Activated naive CD8-positive, alpha-beta T cell treated with anti-CD3 and anti-CD28 coated beads, Interleukin-2, amount 10 ng/mL, durations not matched to agents 7 days and 5 days (primary cell): ENCODE data around the gene RAB14. TPM values are rescaled to one million over a fixed set of nuclear protein-coding genes. Genes with fewer than 3 reads are reported as not detected.

ENCODE experiments used
- ATAC-seq: fragments of 150-1000 bp; cut with Tn5 transposase; one replicate; pipeline ENCODE4 v1.10.0; 2021; ENCODE audit warnings: low read depth, moderate library complexity
- POLR2A ChIA-PET: fragments of 350-600 bp; sonication (Branson Sonifier 250); formaldehyde crosslinking; loops from one replicate; lab custom pipeline; 2021; ENCODE audit warnings: antibody characterized with exemption; lab: Charles Lee
- DNase-seq: peaks from one replicate; pipeline ENCODE4 v3.0.0; 2021
- H3K27ac Mint-ChIP-seq: one replicate; pipeline ENCODE4 v1.8.0; 2022; ENCODE audit warnings: mild to moderate bottlenecking, mixed read lengths
- H3K27me3 Mint-ChIP-seq: one replicate; pipeline ENCODE4 v1.8.0; 2022; ENCODE audit warnings: mild to moderate bottlenecking, moderate library complexity, mixed read lengths
- H3K36me3 Mint-ChIP-seq: one replicate; pipeline ENCODE4 v1.8.0; 2021; ENCODE audit warnings: mild to moderate bottlenecking, mixed read lengths
- H3K4me1 Mint-ChIP-seq: one replicate; pipeline ENCODE4 v1.8.0; 2021; ENCODE audit warnings: mixed read lengths
- H3K4me3 Mint-ChIP-seq: one replicate; pipeline ENCODE4 v1.8.0; 2022; ENCODE audit warnings: mild to moderate bottlenecking, moderate library complexity, mixed read lengths
- H3K9me3 Mint-ChIP-seq: one replicate; pipeline ENCODE4 v1.8.0; 2021; ENCODE audit warnings: mixed read lengths
- total RNA-seq, 2 experiments: library from RNA; stranded (reverse); gene quantifications; one replicate each; pipeline ENCODE4 v1.2.3, GENCODE V29; 2021

The RAB14 gene
- total RNA-seq, 2 experiments from 2014 or later: 68.3 to 70.5 TPM

DNA sequence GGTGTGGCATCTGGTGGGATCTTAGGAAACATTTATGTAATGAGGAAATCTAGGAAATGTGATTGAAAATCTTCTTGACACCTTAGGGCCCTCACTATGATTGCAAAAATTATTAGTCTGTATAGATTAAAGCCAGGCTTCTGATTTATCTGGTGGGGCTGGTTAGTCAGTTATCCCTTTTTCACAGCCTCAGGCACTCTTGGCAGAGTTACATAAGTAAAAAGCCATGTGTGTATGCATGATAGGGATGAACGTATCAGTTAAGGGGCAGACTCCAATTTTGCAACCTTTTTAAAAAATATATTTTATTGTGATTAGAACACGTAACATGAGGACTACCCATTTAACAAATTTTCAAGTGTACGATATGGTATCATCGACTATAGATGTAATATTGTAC is 30.6 kb upstream of the RAB14 start:
- H3K27me3 Mint-ChIP-seq: no peaks in the 10 kb centered on the region
- H3K4me3 Mint-ChIP-seq: no peak overlapping the region
- peaks cover 3% of the 10 kb centered on the region for H3K36me3 Mint-ChIP-seq
- POLR2A ChIA-PET: no interaction called here
- no peak overlapping the region for H3K27ac Mint-ChIP-seq
- no peaks in the 10 kb centered on the region for H3K9me3 Mint-ChIP-seq
- no peak for ATAC-seq
- no peak for DNase-seq
- peaks cover 2% of the 10 kb centered on the region for H3K4me1 Mint-ChIP-seq

DNA sequence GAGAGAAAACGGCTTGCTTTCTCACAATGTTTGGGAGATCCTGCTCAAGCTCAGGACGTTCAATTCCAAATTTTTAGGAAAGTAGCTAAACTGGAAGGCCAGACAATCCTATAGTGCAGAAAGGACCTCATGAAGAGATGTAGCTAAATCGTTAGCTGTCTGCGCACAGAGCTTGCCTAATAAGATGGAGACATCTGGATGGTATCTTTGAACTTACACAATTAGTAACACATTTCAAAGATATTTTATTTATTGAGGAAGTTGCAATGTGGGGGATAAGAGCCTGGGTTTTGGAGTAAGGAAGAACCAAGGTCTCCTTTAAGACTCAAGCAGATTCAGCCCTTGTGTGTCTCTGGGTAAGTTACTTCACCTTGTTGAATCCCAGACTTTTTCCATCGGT is 28.6 kb upstream of the RAB14 start:
- no peaks in the 10 kb centered on the region for H3K9me3 Mint-ChIP-seq
- DNase-seq (no peak), ATAC-seq (no peak)
- no peak overlapping the region for H3K27ac Mint-ChIP-seq
- peaks cover 1% of the 10 kb centered on the region for H3K36me3 Mint-ChIP-seq
- POLR2A ChIA-PET: no interaction called here
- no peaks in the 10 kb centered on the region for H3K27me3 Mint-ChIP-seq
- H3K4me3 Mint-ChIP-seq: no peak overlapping the region
- H3K4me1 Mint-ChIP-seq: peaks cover 2% of the 10 kb centered on the region

DNA sequence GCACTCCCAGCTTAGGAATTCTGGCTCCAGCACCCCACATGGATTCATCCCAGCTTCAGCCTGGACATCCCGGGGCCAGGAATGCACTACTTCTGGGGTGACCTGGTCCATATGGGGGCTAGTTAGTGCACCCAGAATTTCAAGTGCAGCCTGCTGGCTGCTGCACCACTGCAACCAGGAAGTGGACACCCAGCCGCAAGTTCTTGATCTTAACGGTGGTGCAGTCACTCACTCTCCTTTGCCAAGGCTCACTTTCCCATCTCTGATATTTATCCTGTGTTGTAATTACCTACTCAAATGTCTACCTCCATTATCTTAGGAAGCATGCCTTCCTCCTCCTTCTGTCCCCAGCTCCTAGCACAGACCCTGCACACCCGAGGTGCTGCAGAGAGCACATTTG is 26.2 kb upstream of the RAB14 start:
- POLR2A ChIA-PET: no interaction called here
- ATAC-seq: no peak
- H3K9me3 Mint-ChIP-seq: no peaks in the 10 kb centered on the region
- no peak overlapping the region for H3K4me3 Mint-ChIP-seq
- H3K36me3 Mint-ChIP-seq: peaks cover 1% of the 10 kb centered on the region
- no peak for DNase-seq
- no peaks in the 10 kb centered on the region for H3K27me3 Mint-ChIP-seq
- peaks cover 2% of the 10 kb centered on the region for H3K4me1 Mint-ChIP-seq
- H3K27ac Mint-ChIP-seq: no peak overlapping the region

DNA sequence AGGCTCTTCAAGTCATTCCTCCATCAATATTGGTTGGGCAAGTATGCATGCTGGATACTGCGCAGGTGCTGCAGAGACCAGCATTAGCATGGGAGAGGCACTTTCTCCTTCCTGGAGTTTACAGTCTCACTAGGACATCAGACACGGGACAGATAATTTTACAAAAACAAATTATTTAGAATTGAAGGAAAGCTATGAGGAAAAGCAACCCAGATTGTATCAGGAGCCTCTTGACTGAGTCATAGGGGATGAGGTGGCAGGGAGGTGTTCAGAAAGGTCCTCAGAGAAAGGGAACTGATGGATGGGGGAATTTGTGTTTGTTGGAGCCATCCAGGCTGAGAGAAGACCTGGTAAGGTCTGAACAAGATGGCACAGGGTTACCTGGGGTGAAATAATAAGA is 24.5 kb upstream of the RAB14 start:
- H3K27ac Mint-ChIP-seq: no peak overlapping the region
- POLR2A ChIA-PET: no interaction called here
- H3K4me3 Mint-ChIP-seq: no peak overlapping the region
- no peaks in the 10 kb centered on the region for H3K9me3 Mint-ChIP-seq
- ATAC-seq: no peak
- no peaks in the 10 kb centered on the region for H3K27me3 Mint-ChIP-seq
- no peak for DNase-seq
- peaks cover 2% of the 10 kb centered on the region for H3K4me1 Mint-ChIP-seq
- peaks cover 1% of the 10 kb centered on the region for H3K36me3 Mint-ChIP-seq

DNA sequence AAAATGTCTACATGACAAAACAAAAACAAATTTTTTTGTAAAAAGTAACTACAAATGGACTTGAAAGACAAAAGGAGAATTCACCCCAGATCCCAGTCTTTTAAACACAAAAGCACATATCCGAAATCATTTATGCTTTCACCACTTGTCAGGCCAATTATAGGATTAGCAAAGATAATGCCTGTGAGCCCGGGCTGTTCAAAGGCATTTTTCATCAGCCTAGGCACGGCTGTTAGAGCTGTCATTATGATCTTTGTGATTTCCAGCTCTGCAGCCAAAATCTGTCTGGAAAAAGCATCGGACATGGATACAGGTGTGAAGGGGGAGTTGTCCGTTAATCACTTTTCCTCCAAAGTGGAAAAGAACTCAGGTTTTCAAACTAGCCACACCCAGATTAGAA is 23.6 kb upstream of the RAB14 start:
- ATAC-seq: no peak
- Mint-ChIP-seq H3K27ac (no peak overlapping the region), H3K27me3 (no peaks in the 10 kb centered on the region), H3K4me1 (peaks cover 2% of the 10 kb centered on the region), H3K36me3 (peaks cover 1% of the 10 kb centered on the region), H3K9me3 (no peaks in the 10 kb centered on the region), H3K4me3 (no peak overlapping the region)
- POLR2A ChIA-PET: no interaction called here
- no peak for DNase-seq

DNA sequence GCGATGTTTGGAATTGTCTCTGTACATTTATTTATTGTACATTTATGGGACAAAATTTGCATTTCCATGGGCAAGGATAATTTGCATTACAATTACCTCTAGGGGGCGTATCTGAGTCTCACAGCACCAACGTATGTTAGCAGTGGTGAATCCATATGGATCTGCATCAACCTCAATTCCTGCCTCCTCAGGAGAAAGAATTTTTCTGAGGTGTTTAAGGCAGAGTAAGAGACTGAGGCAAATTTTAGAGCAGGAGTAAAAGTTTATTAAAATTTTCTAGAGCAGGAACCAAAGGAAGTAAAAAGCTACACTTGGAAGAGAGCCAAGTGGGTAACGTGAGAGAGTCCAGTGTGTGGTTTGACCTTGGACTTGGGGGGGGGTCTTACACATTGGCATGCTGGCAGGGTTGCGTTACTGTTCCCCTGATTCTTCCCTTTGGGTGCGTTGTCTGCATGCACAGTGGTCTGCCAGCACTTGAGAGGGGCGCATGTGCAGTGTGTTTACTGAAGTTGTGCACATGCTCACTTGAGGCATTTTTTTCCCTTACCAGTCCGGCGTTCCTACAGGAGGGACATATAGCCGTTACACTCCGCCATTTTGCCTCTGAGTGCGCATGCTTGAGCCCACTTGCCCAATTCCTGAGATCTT is 21.0 kb upstream of the RAB14 start:
- H3K9me3 Mint-ChIP-seq: no peaks in the 10 kb centered on the region
- H3K4me1 Mint-ChIP-seq: peaks cover 3% of the 10 kb centered on the region
- POLR2A ChIA-PET: no interaction called here
- no peak overlapping the region for H3K27ac Mint-ChIP-seq
- H3K36me3 Mint-ChIP-seq: peaks cover 8% of the 10 kb centered on the region
- no peak for DNase-seq
- no peak overlapping the region for H3K4me3 Mint-ChIP-seq
- ATAC-seq: no peak
- H3K27me3 Mint-ChIP-seq: no peaks in the 10 kb centered on the region

DNA sequence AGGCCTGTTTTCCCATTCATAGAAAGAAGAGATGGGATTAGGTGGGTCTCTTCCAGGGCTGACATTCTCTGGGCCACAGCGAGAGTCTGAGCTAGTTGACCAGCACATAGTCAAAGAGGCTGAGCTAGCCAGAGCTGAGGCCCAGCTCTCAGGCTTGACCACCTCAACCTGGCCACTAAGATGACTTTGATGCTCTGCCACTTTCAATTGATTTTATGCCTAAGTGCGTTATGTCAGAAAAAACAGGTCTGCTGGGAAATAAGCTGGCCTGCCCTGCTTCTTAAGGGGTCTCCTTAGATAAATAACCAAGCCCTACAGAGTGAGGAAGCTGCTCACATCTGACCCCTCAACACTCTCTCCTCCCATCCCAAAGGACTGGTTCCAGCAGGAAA is 20.0 kb upstream of the RAB14 start:
- Mint-ChIP-seq H3K27ac (no peak overlapping the region), H3K4me3 (no peak overlapping the region), H3K27me3 (no peaks in the 10 kb centered on the region), H3K4me1 (peaks cover 3% of the 10 kb centered on the region), H3K9me3 (no peaks in the 10 kb centered on the region), H3K36me3 (peaks cover 8% of the 10 kb centered on the region)
- POLR2A ChIA-PET: no interaction called here
- ATAC-seq (no peak), DNase-seq (no peak)

DNA sequence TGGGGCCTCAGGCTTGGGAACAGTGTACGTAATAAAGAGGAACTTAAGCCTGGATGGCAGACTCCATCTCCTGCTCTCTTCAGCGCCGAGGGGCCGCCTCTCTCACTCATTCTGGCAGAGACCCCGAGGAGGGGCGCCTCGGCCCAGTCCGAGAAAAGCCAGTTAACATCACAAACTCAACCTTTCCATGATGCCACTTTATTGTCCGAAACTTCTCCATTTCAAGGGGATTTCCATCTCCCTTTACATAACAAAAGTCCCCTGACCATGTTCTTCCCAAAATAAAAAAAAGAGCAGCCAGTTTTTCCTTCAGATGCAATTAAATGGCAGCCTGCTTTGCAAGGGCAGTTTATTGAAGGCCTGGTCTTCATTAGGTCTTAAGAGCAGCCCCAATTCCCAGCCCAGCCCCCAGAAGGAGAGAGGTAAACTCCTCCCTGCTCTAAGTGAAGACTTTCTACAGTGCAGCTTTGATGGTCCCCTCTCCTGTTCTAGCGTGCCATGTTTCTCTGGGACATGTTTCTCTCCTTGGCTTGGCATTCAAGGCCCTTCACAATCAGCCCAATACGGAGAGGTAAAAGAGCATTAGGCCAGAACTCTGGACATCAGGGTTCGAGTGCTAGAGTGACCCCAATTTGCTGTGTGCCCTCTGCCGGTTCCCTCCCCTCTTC is 19.5 kb upstream of the RAB14 start:
- no peak for ATAC-seq
- POLR2A ChIA-PET: no interaction called here

DNA sequence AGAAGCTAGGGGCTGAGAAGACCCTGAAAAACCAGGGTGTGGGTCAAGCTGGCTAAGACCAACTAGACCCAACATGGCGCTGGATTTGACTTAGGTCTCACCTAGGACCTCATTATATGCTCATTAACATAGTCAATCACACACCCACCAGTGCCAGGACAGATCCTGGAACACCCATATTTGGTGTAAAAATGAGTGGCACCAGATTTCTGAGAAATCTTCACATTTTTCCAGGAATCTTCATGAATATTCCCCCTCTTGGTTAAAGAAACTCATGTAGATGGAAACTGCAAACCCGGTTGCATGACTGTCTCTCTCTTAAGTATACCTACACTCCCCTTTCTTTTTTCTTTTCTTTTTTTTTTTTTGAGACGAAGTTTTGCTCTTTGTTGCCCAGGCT is 17.9 kb upstream of the RAB14 start:
- no peak overlapping the region for H3K27ac Mint-ChIP-seq
- no peak for ATAC-seq
- peaks cover 8% of the 10 kb centered on the region for H3K4me1 Mint-ChIP-seq
- no peak overlapping the region for H3K4me3 Mint-ChIP-seq
- H3K9me3 Mint-ChIP-seq: no peaks in the 10 kb centered on the region
- H3K27me3 Mint-ChIP-seq: no peaks in the 10 kb centered on the region
- POLR2A ChIA-PET: interaction anchor here (0.5 kb wide), 1 partner anchor 509 kb away, joined by 3 read pairs; no protein-coding TSS in a partner anchor
- DNase-seq: no peak
- H3K36me3 Mint-ChIP-seq: peaks cover 16% of the 10 kb centered on the region

More for the DNA sequence above, 19.5 kb upstream of the RAB14 start:
- Mint-ChIP-seq H3K9me3 (no peaks in the 10 kb centered on the region), H3K36me3 (peaks cover 12% of the 10 kb centered on the region), H3K4me3 (no peak overlapping the region), H3K4me1 (peaks cover 7% of the 10 kb centered on the region), H3K27me3 (no peaks in the 10 kb centered on the region), H3K27ac (no peak overlapping the region)
- DNase-seq: no peak

DNA sequence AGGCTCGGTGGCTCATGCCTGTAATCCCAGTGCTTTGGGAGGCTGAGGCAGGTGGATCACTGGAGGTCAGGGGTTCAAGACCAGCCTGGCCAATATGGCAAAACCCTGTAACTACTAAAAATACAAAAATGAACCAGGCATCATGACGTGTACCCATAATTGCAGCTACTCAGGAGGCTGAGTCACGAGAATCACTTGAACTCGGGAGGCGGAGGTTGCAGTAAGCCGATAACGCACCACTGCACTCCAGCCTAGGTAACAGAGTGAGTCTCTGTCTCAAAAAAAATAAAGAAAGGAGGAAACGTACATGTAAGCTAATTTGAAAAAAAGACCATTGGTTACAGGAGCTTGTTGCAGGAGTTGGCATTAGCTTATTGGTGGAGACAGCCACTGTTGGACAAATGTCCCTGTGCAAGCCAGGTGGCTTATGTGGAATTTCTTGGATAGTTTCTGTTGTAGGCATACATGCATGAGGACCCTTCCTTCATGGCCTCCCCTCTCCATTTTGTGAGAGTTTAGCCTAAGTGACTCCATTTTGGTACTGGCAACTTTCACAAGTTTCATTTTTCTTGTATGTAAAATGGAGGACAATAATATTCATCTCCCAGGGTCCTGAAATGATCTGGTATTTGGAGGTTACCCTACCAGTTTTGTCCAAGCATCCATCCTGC is 16.8 kb upstream of the RAB14 start:
- no peak for ATAC-seq
- H3K27ac Mint-ChIP-seq: no peak overlapping the region
- POLR2A ChIA-PET: no interaction called here
- no peak overlapping the region for H3K4me3 Mint-ChIP-seq
- H3K27me3 Mint-ChIP-seq: no peaks in the 10 kb centered on the region
- H3K4me1 Mint-ChIP-seq: peaks cover 9% of the 10 kb centered on the region
- H3K9me3 Mint-ChIP-seq: no peaks in the 10 kb centered on the region
- peaks cover 16% of the 10 kb centered on the region for H3K36me3 Mint-ChIP-seq
- no peak for DNase-seq

DNA sequence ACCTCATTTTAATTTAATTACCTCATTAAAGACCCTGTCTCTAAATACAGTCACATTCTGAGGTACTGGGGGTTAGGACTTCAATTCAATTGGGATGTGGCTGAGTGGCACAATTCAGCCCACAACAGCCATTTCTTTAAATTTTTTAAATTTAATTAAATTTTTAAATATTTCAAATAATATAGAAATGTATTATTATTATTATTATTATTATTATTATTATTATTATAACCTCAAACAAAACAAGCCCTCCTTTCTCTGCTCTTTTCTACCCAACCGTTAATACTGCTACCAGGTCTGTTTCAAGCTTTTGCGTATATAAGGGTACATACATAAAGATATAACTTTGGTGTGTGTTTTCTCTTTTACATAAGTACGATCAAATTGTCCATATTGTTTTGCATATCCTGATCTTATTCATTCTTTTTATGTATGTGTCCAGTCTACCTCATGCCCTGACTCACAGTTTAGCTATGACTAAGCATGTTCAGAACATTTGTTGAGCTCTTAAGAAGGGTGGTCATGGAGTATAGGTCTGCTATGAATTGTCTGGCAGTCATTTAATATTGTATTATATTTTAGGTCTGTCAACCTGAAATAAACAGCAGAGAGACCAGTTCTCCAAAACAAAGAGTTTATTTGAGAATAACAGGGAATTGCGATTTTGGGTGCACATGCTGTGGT is 16.1 kb upstream of the RAB14 start:
- peaks cover 14% of the 10 kb centered on the region for H3K4me1 Mint-ChIP-seq
- no peaks in the 10 kb centered on the region for H3K9me3 Mint-ChIP-seq
- H3K27me3 Mint-ChIP-seq: no peaks in the 10 kb centered on the region
- H3K36me3 Mint-ChIP-seq: peaks cover 16% of the 10 kb centered on the region
- DNase-seq (no peak), ATAC-seq (no peak)
- no peak overlapping the region for H3K27ac Mint-ChIP-seq
- no peak overlapping the region for H3K4me3 Mint-ChIP-seq
- POLR2A ChIA-PET: no interaction called here

DNA sequence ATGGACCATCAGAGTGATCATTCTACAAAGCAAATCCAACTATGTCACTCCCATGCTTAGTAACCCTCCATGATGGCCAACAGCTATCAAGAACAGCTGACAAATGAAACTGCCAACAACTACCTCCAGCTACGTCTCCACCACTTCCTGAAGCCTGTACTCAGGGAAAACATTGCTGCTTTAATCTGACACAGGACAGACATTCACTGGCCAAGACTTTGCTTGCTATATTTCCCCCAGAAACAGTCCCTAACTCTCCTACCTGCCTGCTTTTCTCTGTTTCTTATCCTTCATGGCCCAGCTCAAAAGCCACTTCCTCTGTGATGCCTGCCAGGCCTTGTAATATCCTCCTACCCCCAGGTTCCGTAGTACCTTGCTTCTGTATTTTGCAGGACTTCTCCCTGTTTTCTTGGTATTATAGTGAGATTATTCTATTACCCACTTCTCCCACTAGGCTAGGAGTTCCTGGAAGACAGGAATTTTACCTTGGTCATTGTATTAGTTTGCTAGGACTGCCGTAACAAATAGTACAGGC is 14.7 kb upstream of the RAB14 start:
- POLR2A ChIA-PET: no interaction called here
- Mint-ChIP-seq H3K9me3 (no peaks in the 10 kb centered on the region), H3K27ac (peak overlapping the region; percentile 6), H3K4me3 (no peak overlapping the region), H3K27me3 (no peaks in the 10 kb centered on the region), H3K4me1 (peaks cover 17% of the 10 kb centered on the region), H3K36me3 (peaks cover 16% of the 10 kb centered on the region)
- no peak for ATAC-seq
- DNase-seq: no peak

DNA sequence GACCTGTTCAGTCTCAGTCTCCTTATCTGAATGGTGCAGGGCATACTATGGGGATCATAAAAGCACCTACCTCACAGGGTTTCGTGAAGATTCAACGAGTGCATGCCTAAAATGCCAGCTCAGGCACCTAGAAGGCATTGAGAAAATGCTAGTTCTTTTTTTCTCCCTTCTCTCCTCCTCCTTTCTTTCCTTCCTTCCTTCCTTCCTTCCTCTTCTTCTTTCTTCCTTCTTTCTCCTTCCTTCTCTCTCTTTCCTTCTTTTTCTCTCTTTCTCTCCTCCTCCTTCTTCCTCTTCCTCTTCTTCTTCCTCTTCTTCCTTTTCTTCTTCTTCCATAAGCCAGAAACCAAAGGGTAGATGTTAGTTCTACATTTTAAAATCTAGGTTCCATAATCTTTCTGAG is 12.3 kb upstream of the RAB14 start:
- peaks cover 14% of the 10 kb centered on the region for H3K36me3 Mint-ChIP-seq
- H3K4me1 Mint-ChIP-seq: peaks cover 18% of the 10 kb centered on the region
- ATAC-seq (no peak), DNase-seq (no peak)
- no peaks in the 10 kb centered on the region for H3K27me3 Mint-ChIP-seq
- H3K9me3 Mint-ChIP-seq: no peaks in the 10 kb centered on the region
- no peak overlapping the region for H3K4me3 Mint-ChIP-seq
- POLR2A ChIA-PET: no interaction called here
- H3K27ac Mint-ChIP-seq: peak overlapping the region; percentile 13
